ENCODE results near the gene CCNK.

Gene CCNK

GRCh38 chr14:99541211-99541610 lies 60.0 kb downstream of the CCNK start:
- Histone ChIP-seq H3K9ac (ENCODE audit: low read length) (no peak overlapping the region), H3K4me2 (ENCODE audit: low read depth, low read length, poor library complexity, severe bottlenecking) (no peak overlapping the region), H4K20me1 (ENCODE audit: low read depth, low read length) (no peaks in the 10 kb centered on the region), H3K9me3 (ENCODE audit: insufficient read depth, low read length) (no peaks in the 10 kb centered on the region), H3K27ac (ENCODE audit: low read depth, low read length) (no peak overlapping the region), H3K27me3 (ENCODE audit: low read length) (no peaks in the 10 kb centered on the region), H2AFZ (ENCODE audit: low read depth, low read length, severe bottlenecking) (no peak overlapping the region), H3K36me3 (ENCODE audit: low read length) (no peaks in the 10 kb centered on the region), H3K9me2 (replicated peaks; ENCODE audit: insufficient read depth, low read length) (no peaks in the 10 kb centered on the region), H3F3A (ENCODE audit: insufficient read depth) (no peaks in the 10 kb centered on the region), H3K4me3 (ENCODE audit: insufficient read depth, low read length, poor library complexity, severe bottlenecking) (no peak overlapping the region), H3K79me2 (ENCODE audit: insufficient read depth, low read length) (no peaks in the 10 kb centered on the region)
- TF ChIP-seq EZH2phosphoT487 (conservative IDR thresholded peaks at IDR 0.05; ENCODE audit: low read length): no peak
- no peak for TF ChIP-seq CTCF (IDR thresholded peaks at IDR 0.05; ENCODE audit: insufficient read depth, low read length, poor library complexity, severe bottlenecking)

GRCh38 chr14:99541677-99542470 lies 60.7 kb downstream of the CCNK start:
- no peak for TF ChIP-seq EZH2phosphoT487 (conservative IDR thresholded peaks at IDR 0.05; ENCODE audit: low read length)
- no peak for TF ChIP-seq CTCF (IDR thresholded peaks at IDR 0.05; ENCODE audit: insufficient read depth, low read length, poor library complexity, severe bottlenecking)
- H3K4me2 ChIP-seq (ENCODE audit: low read depth, low read length, poor library complexity, severe bottlenecking): no peak overlapping the region
- no peak overlapping the region for H2AFZ ChIP-seq (ENCODE audit: low read depth, low read length, severe bottlenecking)
- H3K79me2 ChIP-seq (ENCODE audit: insufficient read depth, low read length): no peaks in the 10 kb centered on the region
- no peaks in the 10 kb centered on the region for H3K36me3 ChIP-seq (ENCODE audit: low read length)
- H3K9me2 ChIP-seq (replicated peaks; ENCODE audit: insufficient read depth, low read length): no peaks in the 10 kb centered on the region
- H3K9ac ChIP-seq (ENCODE audit: low read length): no peak overlapping the region
- H4K20me1 ChIP-seq (ENCODE audit: low read depth, low read length): no peaks in the 10 kb centered on the region
- no peak overlapping the region for H3K4me3 ChIP-seq (ENCODE audit: insufficient read depth, low read length, poor library complexity, severe bottlenecking)
- no peaks in the 10 kb centered on the region for H3K27me3 ChIP-seq (ENCODE audit: low read length)
- no peaks in the 10 kb centered on the region for H3K9me3 ChIP-seq (ENCODE audit: insufficient read depth, low read length)
- H3K27ac ChIP-seq (ENCODE audit: low read depth, low read length): no peak overlapping the region
- no peaks in the 10 kb centered on the region for H3F3A ChIP-seq (ENCODE audit: insufficient read depth)

GRCh38 chr14:99542566-99542965 lies 61.4 kb downstream of the CCNK start:
- Histone ChIP-seq H3K27ac (ENCODE audit: low read depth, low read length) (no peak overlapping the region), H3K36me3 (ENCODE audit: low read length) (no peaks in the 10 kb centered on the region), H3K9ac (ENCODE audit: low read length) (no peak overlapping the region), H3K9me2 (replicated peaks; ENCODE audit: insufficient read depth, low read length) (no peaks in the 10 kb centered on the region), H3K9me3 (ENCODE audit: insufficient read depth, low read length) (no peaks in the 10 kb centered on the region), H3F3A (ENCODE audit: insufficient read depth) (no peaks in the 10 kb centered on the region), H3K4me2 (ENCODE audit: low read depth, low read length, poor library complexity, severe bottlenecking) (no peak overlapping the region), H3K79me2 (ENCODE audit: insufficient read depth, low read length) (no peaks in the 10 kb centered on the region), H3K4me3 (ENCODE audit: insufficient read depth, low read length, poor library complexity, severe bottlenecking) (no peak overlapping the region), H4K20me1 (ENCODE audit: low read depth, low read length) (no peaks in the 10 kb centered on the region), H2AFZ (ENCODE audit: low read depth, low read length, severe bottlenecking) (no peak overlapping the region), H3K27me3 (ENCODE audit: low read length) (no peaks in the 10 kb centered on the region)
- TF ChIP-seq EZH2phosphoT487 (conservative IDR thresholded peaks at IDR 0.05; ENCODE audit: low read length) (no peak), CTCF (IDR thresholded peaks at IDR 0.05; ENCODE audit: insufficient read depth, low read length, poor library complexity, severe bottlenecking) (no peak)

Measured in SU-DHL-6 (cell line).